Measurements from ENCODE around the gene BRD4.

Gene BRD4

GRCh38 chr19:15288146-15288963 lies 44.0 kb downstream of the BRD4 start:
- FAIRE-seq, result no peak

GRCh38 chr19:15287496-15287895 lies 44.8 kb downstream of the BRD4 start:
- no peak for FAIRE-seq

- FAIRE-seq, result no peak
These were observed 45.5 kb downstream of the BRD4 start for GRCh38 chr19:15286688-15287365.

GRCh38 chr19:15285896-15286591 lies 46.3 kb downstream of the BRD4 start:
- FAIRE-seq, result no peak

GRCh38 chr19:15284896-15285295 lies 47.4 kb downstream of the BRD4 start:
- no peak for FAIRE-seq

GRCh38 chr19:15284091-15284490 lies 48.2 kb downstream of the BRD4 start:
- no peak for FAIRE-seq

GRCh38 chr19:15283141-15283883 lies 49.0 kb downstream of the BRD4 start:
- FAIRE-seq, result no peak

- FAIRE-seq, result no peak
These were observed 50.0 kb downstream of the BRD4 start for GRCh38 chr19:15282311-15282705.

- no peak for FAIRE-seq
These were observed 51.2 kb downstream of the BRD4 start for GRCh38 chr19:15280915-15281683.

GRCh38 chr19:15280048-15280725 lies 52.2 kb downstream of the BRD4 start:
- no peak for FAIRE-seq

GRCh38 chr19:15279326-15279904 lies 52.9 kb downstream of the BRD4 start:
- no peak for FAIRE-seq

- no peak for FAIRE-seq
These were observed 55.6 kb downstream of the BRD4 start for GRCh38 chr19:15276620-15277215.

GRCh38 chr19:15274477-15274876 lies 57.9 kb downstream of the BRD4 start:
- no peak for FAIRE-seq

GRCh38 chr19:15269806-15270205 lies 62.5 kb downstream of the BRD4 start:
- FAIRE-seq, result no peak

- FAIRE-seq, result no peak
These were observed 63.4 kb downstream of the BRD4 start for GRCh38 chr19:15268928-15269253.

- FAIRE-seq, result no peak
These were observed 64.0 kb downstream of the BRD4 start for GRCh38 chr19:15268192-15268927.

GRCh38 chr19:15266683-15267082 lies 65.7 kb downstream of the BRD4 start:
- FAIRE-seq, result no peak

- no peak for FAIRE-seq
These were observed 66.5 kb downstream of the BRD4 start for GRCh38 chr19:15265850-15266248.

- FAIRE-seq, result no peak
These were observed 67.0 kb downstream of the BRD4 start for GRCh38 chr19:15265214-15265849.

- FAIRE-seq, result no peak
These were observed 67.5 kb downstream of the BRD4 start for GRCh38 chr19:15264933-15265206.
